Transverse colon (tissue), 4 donors: ENCODE measurements around the gene MYO16.

Experiments
- CTCF ChIP-seq, 5 experiments: fragments of 200-600 bp in 3 of 5; fragments of 450-650 bp in 2 of 5; sonication (generic) in 3 of 5; IDR thresholded peaks; 1 replicate in 2 of 5; 2 replicates in 3 of 5; pipeline ENCODE4 v1.5.1; 2016 to 2017; ENCODE audit warnings: antibody characterized with exemption in 5 of 5, inconsistent platforms in 3 of 5, mild to moderate bottlenecking in 2 of 5, moderate library complexity in 1 of 5
- EP300 ChIP-seq: sonication (generic); formaldehyde crosslinking; IDR thresholded peaks from one replicate; pipeline ENCODE4 v1.6.1; 2017; ENCODE audit warnings: antibody characterized with exemption, low read depth
- POLR2A ChIP-seq: fragments of 450-650 bp; IDR thresholded peaks from one replicate; pipeline ENCODE4 v1.6.1; 2016; ENCODE audit warnings: antibody characterized with exemption, mild to moderate bottlenecking, moderate library complexity
- POLR2AphosphoS5 ChIP-seq, 3 donors: sonication (generic); formaldehyde crosslinking; IDR thresholded peaks; one replicate each; pipeline ENCODE4 v1.6.1; 2016; ENCODE audit warnings: antibody characterized with exemption in 3 of 3

- TF ChIP-seq CTCF (IDR thresholded peaks at IDR 0.05) (no peak), POLR2A (no peak), POLR2AphosphoS5 (IDR thresholded peaks at IDR 0.05) (no peak), EP300 (no peak)
Observed at GRCh38 chr13:108680011-108680410, 50.6 kb downstream of the MYO16 start.
